ENCODE results near the gene PPP1R1B.

Gene PPP1R1B

GRCh38 chr17:39600997-39601597 is 25.7 kb upstream of the PPP1R1B start:
- no peak for DNase-seq

- no peak for DNase-seq
These were observed 24.8 kb upstream of the PPP1R1B start for GRCh38 chr17:39601758-39602532.

GRCh38 chr17:39602533-39603303 is 24.0 kb upstream of the PPP1R1B start:
- DNase-seq = no peak

GRCh38 chr17:39603304-39604016 is 23.3 kb upstream of the PPP1R1B start:
- DNase-seq = no peak

- DNase-seq = no peak
These were observed 21.8 kb upstream of the PPP1R1B start for GRCh38 chr17:39604911-39605491.

- peak; percentile 36 for DNase-seq
These were observed 21.0 kb upstream of the PPP1R1B start for GRCh38 chr17:39605492-39606433.

- DNase-seq = no peak
These were observed 20.2 kb upstream of the PPP1R1B start for GRCh38 chr17:39606434-39607056.

GRCh38 chr17:39607057-39607850 is 19.5 kb upstream of the PPP1R1B start:
- DNase-seq = peak; percentile 46

- DNase-seq = peak; percentile 68
These were observed 19.0 kb upstream of the PPP1R1B start, which contains the start of gene NEUROD2 for GRCh38 chr17:39607851-39608130. NEUROD2 (minus strand) TSS chr17:39607920; CDS start chr17:39606599, 1,321 bp downstream.

- peak; percentile 70 for DNase-seq
These were observed 18.4 kb upstream of the PPP1R1B start for GRCh38 chr17:39608142-39608981.

GRCh38 chr17:39609416-39610025 is 17.2 kb upstream of the PPP1R1B start:
- DNase-seq = peak; percentile 27

GRCh38 chr17:39611401-39612112 is 15.2 kb upstream of the PPP1R1B start:
- no peak for DNase-seq

GRCh38 chr17:39612291-39612894 is 14.4 kb upstream of the PPP1R1B start:
- no peak for DNase-seq

GRCh38 chr17:39612935-39613464 is 13.8 kb upstream of the PPP1R1B start:
- no peak for DNase-seq

- DNase-seq = no peak
These were observed 12.1 kb upstream of the PPP1R1B start for GRCh38 chr17:39614545-39615157.

- DNase-seq = no peak
These were observed 11.3 kb upstream of the PPP1R1B start for GRCh38 chr17:39615434-39615833.

GRCh38 chr17:39617100-39617445 is 9.7 kb upstream of the PPP1R1B start:
- no peak for DNase-seq
